Measurements from ENCODE around the gene OSBPL10.

GRCh38 chr3:31880482-31881078 is 100.5 kb downstream of the OSBPL10 start:
- no peak for TF ChIP-seq YY1 (IDR thresholded peaks at IDR 0.05; ENCODE audit: low read depth, low read length)
- no peak for TF ChIP-seq RAD21 (IDR thresholded peaks at IDR 0.05 in 1 of 2, conservative IDR thresholded peaks at IDR 0.05 in 1 of 2; ENCODE audit: low read depth in 2 of 2, low read length in 2 of 2)
